ENCODE results near the gene ZNF562. TPM values are rescaled to one million over a fixed set of nuclear protein-coding genes. Genes with fewer than 3 reads are reported as not detected.

ZNF562 gene
- total RNA-seq, 3 donors from 2014 or later: 27.9 to 49.4 (median 41.5) TPM

DNA sequence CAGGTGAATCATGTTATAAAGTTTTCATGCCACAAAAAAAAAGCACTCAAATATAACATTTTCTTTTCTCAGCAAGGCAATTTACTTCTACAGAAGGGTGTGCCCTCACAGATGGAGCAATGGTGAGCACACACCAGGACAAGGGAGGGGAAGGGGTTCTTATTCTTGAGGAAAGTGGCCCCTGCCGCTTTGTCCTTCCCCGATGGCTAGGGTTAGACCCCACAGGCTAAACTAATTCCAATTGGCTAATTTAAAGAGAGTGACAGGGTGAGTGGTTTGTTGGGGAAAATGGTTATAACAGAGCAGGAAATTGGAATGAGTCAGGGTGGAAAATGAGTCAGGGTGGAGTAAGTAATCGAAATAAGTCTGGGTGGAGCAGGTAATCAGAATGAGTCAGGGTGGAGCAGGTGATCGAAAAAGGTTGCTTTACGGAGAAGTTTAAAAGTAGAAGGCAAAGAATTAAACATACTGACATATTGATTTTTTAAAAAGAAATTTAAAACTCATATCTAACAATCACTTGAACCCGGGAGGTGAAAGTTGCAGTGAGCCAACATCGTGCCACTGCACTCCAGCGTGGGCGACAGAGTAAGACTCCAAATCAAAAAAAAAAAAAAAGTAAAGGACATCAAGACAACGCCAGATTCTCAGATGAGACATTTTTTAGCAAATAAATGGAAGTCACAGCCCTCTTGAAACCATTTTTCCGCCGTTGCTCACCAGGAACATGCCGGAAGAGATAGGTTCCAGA lies 813 bp downstream of the ZNF562 start:
- no peaks in the 10 kb centered on the region for H3K36me3 ChIP-seq (ENCODE audit: low read depth)
- DNase-seq: peak in 1 of 3 donors; percentile 6
- H3K4me3 ChIP-seq: peak overlapping the region; percentile 31
- TF ChIP-seq, protein P1, sequence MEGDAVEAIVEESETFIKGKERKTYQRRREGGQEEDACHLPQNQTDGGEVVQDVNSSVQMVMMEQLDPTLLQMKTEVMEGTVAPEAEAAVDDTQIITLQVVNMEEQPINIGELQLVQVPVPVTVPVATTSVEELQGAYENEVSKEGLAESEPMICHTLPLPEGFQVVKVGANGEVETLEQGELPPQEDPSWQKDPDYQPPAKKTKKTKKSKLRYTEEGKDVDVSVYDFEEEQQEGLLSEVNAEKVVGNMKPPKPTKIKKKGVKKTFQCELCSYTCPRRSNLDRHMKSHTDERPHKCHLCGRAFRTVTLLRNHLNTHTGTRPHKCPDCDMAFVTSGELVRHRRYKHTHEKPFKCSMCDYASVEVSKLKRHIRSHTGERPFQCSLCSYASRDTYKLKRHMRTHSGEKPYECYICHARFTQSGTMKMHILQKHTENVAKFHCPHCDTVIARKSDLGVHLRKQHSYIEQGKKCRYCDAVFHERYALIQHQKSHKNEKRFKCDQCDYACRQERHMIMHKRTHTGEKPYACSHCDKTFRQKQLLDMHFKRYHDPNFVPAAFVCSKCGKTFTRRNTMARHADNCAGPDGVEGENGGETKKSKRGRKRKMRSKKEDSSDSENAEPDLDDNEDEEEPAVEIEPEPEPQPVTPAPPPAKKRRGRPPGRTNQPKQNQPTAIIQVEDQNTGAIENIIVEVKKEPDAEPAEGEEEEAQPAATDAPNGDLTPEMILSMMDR (IDR thresholded peaks at IDR 0.05): no peak
- peak; percentile 53 for ATAC-seq
- intact Hi-C loops (cut with DNase I, micrococcal nuclease): no loop called here
- peaks cover 40% of the 10 kb centered on the region for H3K9me3 ChIP-seq
- H3K4me1 ChIP-seq (ENCODE audit: low read depth): peaks cover 3% of the 10 kb centered on the region

DNA sequence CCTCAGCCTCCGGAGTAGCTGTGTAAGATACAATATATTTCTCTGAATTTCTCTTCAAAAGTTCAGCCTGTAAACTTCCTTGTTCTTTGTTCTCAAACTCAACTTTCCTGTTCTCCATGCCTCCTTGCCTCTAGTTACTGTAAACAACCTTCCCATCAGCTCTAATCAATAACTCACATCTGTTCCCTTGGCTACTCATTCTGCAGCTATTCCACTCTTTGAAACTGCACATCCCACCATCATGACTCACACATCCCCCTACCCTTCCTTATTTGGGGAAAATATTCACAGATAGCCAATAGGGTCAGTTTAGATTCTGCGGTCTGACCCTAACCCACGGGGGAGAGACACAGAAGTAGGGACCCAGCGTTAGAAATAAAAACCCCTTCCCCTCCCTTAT lies 2.0 kb downstream of the ZNF562 start:
- ATAC-seq: no peak
- intact Hi-C loops (cut with DNase I, micrococcal nuclease): no loop called here
- peaks cover 3% of the 10 kb centered on the region for H3K4me1 ChIP-seq (ENCODE audit: low read depth)
- no peaks in the 10 kb centered on the region for H3K36me3 ChIP-seq (ENCODE audit: low read depth)
- H3K4me3 ChIP-seq: no peak overlapping the region
- TF ChIP-seq, protein P1 (IDR thresholded peaks at IDR 0.05): no peak
- no peak for DNase-seq
- peaks cover 50% of the 10 kb centered on the region for H3K9me3 ChIP-seq

DNA sequence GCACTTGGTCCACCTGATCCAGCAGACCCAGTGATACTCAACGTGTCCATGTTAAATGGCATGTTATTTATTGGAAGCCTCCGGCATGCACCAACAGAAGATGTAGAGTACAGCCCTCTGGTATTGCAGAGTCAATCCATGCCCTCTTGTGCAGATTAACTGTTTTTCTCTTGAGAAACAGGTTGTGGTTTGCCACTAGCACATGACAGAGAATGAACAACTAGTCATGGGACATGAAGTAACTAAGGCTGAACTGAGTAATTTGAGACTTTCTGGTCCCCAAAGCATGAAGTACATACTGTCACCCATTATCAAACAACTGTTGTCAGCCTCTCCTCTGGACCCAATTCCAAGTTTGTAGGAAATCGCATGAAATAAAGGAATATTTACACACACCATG lies 3.2 kb downstream of the ZNF562 start:
- Histone ChIP-seq H3K4me3 (no peak overlapping the region), H3K4me1 (ENCODE audit: low read depth) (peaks cover 3% of the 10 kb centered on the region), H3K9me3 (peaks cover 59% of the 10 kb centered on the region), H3K36me3 (ENCODE audit: low read depth) (no peaks in the 10 kb centered on the region)
- TF ChIP-seq, protein P1 (IDR thresholded peaks at IDR 0.05): no peak
- ATAC-seq (no peak), DNase-seq (no peak)
- intact Hi-C loops (cut with DNase I, micrococcal nuclease): no loop called here

DNA sequence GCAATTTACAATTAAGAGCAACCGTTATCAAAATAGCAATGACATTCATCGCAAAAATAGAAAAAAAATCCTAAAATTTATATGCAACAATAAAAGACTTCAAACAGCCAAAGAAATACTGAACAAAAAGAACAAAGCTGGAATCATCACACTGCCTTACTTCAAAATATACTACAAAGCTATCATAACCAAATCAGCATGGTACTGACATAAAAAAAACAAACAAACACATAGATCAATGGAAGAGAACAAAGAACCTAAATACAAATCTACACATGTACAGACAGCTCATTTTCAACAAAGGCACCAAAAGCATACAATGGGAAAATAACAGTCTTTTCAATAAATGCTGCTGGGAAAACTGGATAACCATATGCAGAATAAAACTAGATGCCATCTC lies 6.4 kb downstream of the ZNF562 start:
- no peaks in the 10 kb centered on the region for H3K36me3 ChIP-seq (ENCODE audit: low read depth)
- DNase-seq (no peak), ATAC-seq (no peak)
- no peak overlapping the region for H3K4me3 ChIP-seq
- peaks cover 59% of the 10 kb centered on the region for H3K9me3 ChIP-seq
- intact Hi-C loops (cut with DNase I, micrococcal nuclease): no loop called here
- no peaks in the 10 kb centered on the region for H3K4me1 ChIP-seq (ENCODE audit: low read depth)
- TF ChIP-seq, protein P1 (IDR thresholded peaks at IDR 0.05): no peak

DNA sequence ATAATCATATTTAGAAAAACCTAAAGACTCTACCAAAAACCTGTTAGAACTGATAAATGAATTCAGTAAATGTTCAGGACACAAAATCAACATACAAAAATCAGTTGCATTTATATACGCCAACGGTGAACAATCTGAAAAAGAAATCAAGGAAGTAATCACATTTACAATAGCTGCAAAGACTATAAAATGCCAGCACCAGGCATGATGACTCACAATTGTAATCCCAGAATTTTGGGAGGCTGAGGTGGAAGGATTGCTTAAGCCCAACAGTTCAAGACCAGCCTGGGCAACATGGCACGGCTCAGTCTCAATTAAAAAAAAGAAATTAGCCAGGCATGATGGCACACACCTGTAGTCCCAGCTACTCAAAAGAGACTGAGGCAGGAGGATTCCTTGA lies 7.0 kb downstream of the ZNF562 start:
- intact Hi-C loops (cut with DNase I, micrococcal nuclease): no loop called here
- TF ChIP-seq, protein P1 (IDR thresholded peaks at IDR 0.05): no peak
- Histone ChIP-seq H3K36me3 (ENCODE audit: low read depth) (no peaks in the 10 kb centered on the region), H3K4me3 (no peak overlapping the region), H3K4me1 (ENCODE audit: low read depth) (no peaks in the 10 kb centered on the region), H3K9me3 (peaks cover 52% of the 10 kb centered on the region)
- ATAC-seq (peak; percentile 78), DNase-seq (peak in 1 of 3 donors; percentile 6)
